Cerebellar nuclear complex (tissue), 1 donor: ENCODE measurements around the gene DELE1.

ENCODE experiments used
- DNase-seq, 2 experiments: peaks; one replicate each; lab custom pipeline; 2025; lab: John Stamatoyannopoulos, UW

DELE1 gene

GRCh38 chr5:141926434-141926833 lies 2.8 kb downstream of the DELE1 start:
- DNase-seq = no peak

GRCh38 chr5:141928051-141928450 lies 4.4 kb downstream of the DELE1 start:
- DNase-seq = no peak

- DNase-seq = no peak
Measured at GRCh38 chr5:141929398-141930058, 5.9 kb downstream of the DELE1 start.

GRCh38 chr5:141931694-141932093 lies 8.0 kb downstream of the DELE1 start:
- no peak for DNase-seq

GRCh38 chr5:141933151-141933550 lies 9.5 kb downstream of the DELE1 start:
- no peak for DNase-seq

- peak in 1 of 2 experiments; percentile 35 for DNase-seq
Measured at GRCh38 chr5:141934099-141934844, 10.6 kb downstream of the DELE1 start.

- no peak for DNase-seq
Measured at GRCh38 chr5:141935538-141935937, 11.9 kb downstream of the DELE1 start.

GRCh38 chr5:141940695-141941271 lies 17.1 kb downstream of the DELE1 start:
- no peak for DNase-seq

- no peak for DNase-seq
Measured at GRCh38 chr5:141941307-141941706, 17.6 kb downstream of the DELE1 start.

GRCh38 chr5:141941779-141942178 lies 18.1 kb downstream of the DELE1 start:
- no peak for DNase-seq

- DNase-seq = no peak
Measured at GRCh38 chr5:141942185-141942857, 18.6 kb downstream of the DELE1 start.

GRCh38 chr5:141944076-141944475 lies 20.4 kb downstream of the DELE1 start:
- no peak for DNase-seq

GRCh38 chr5:141945511-141946051 lies 21.9 kb downstream of the DELE1 start:
- DNase-seq = peak in 1 of 2 experiments; percentile 10

- DNase-seq = no peak
Measured at GRCh38 chr5:141947316-141947715, 23.6 kb downstream of the DELE1 start.

GRCh38 chr5:141948812-141949211 lies 25.1 kb downstream of the DELE1 start:
- DNase-seq = no peak

- DNase-seq = no peak
Measured at GRCh38 chr5:141949511-141949910, 25.8 kb downstream of the DELE1 start.

- DNase-seq = no peak
Measured at GRCh38 chr5:141950207-141951005, 26.7 kb downstream of the DELE1 start.

- DNase-seq = no peak
Measured at GRCh38 chr5:141951332-141951781, 27.7 kb downstream of the DELE1 start.

GRCh38 chr5:141952020-141952419 lies 28.3 kb downstream of the DELE1 start:
- no peak for DNase-seq

GRCh38 chr5:141954194-141954593 lies 30.5 kb downstream of the DELE1 start:
- DNase-seq = no peak

- no peak for DNase-seq
Measured at GRCh38 chr5:141957367-141957996, 33.8 kb downstream of the DELE1 start.
